ENCODE results near the gene BAIAP3.

Gene BAIAP3

DNA sequence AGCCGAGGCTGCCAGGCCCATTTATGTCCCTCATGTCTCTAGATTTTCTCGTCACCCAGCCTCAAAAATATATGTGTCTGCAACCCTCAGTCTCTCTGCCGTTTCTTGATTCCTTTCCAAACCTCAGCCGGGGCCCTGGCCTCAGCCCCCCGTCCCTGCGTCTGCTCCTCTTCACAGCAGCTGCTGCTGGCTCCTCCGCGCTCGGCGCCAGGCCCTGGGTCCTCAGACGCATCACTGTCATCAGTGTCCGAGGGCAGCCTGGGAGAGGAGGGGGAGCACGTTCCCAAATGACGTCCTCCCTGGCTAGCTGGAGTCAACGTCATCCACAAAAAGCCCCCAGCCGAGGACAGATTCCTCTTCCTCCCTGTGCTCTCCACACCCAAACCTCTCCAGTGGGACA lies 15.9 kb downstream of the BAIAP3 start:
- TF ChIP-seq, protein P1, sequence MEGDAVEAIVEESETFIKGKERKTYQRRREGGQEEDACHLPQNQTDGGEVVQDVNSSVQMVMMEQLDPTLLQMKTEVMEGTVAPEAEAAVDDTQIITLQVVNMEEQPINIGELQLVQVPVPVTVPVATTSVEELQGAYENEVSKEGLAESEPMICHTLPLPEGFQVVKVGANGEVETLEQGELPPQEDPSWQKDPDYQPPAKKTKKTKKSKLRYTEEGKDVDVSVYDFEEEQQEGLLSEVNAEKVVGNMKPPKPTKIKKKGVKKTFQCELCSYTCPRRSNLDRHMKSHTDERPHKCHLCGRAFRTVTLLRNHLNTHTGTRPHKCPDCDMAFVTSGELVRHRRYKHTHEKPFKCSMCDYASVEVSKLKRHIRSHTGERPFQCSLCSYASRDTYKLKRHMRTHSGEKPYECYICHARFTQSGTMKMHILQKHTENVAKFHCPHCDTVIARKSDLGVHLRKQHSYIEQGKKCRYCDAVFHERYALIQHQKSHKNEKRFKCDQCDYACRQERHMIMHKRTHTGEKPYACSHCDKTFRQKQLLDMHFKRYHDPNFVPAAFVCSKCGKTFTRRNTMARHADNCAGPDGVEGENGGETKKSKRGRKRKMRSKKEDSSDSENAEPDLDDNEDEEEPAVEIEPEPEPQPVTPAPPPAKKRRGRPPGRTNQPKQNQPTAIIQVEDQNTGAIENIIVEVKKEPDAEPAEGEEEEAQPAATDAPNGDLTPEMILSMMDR (IDR thresholded peaks at IDR 0.05) = no peak

DNA sequence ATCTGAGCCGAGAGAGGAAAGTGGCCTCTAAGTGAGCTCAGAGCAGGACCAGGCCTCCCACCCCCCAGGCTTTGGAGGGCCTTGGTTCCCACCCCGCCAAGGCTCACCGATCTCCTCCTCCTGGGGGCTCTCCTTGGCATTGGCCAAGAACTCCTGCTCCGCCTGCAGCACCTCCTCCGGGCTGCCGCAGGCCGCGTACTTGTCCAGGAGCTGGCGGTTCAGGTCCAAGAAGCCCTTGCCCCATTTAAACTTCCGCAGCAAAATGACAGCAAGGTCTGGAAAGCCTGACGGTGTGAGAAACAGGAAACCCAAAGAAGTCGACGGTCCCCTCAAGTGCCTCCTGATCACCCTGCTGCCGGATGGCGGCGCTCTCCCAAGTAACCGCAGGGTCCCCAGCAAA lies 16.5 kb downstream of the BAIAP3 start:
- Histone ChIP-seq H3K4me3 (no peak overlapping the region), H3K27ac (no peak overlapping the region)
- TF ChIP-seq, protein P1 (IDR thresholded peaks at IDR 0.05) = no peak
- DNase-seq (ENCODE audit: low spot score) = no peak

More for the DNA sequence above, 15.9 kb downstream of the BAIAP3 start:
- no peak for DNase-seq (ENCODE audit: low spot score)
- H3K4me3 ChIP-seq = no peak overlapping the region
- H3K27ac ChIP-seq = no peak overlapping the region

DNA sequence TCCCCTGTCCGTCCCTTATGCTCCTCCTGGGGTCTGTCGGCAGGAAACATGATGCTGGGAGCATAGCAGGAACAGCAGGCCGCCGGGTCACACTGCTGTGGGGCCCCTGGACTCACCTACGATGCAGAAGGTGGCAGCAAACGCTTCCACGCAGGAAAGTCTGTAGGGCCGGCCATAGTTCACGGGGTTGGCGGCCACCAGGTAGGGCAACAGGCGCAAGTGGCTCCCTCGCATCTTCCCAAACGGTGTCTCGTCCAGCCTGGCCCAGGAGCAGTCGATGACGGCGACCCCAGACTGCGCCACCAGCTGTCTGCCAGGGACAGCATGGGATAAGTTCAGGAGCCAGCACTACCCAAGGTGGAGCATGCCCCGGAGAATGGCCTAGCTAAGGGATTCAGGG lies 17.2 kb downstream of the BAIAP3 start:
- peak overlapping the region; percentile 99 for H3K4me3 ChIP-seq
- H3K27ac ChIP-seq = no peak overlapping the region
- TF ChIP-seq, protein P1 (IDR thresholded peaks at IDR 0.05) = no peak
- DNase-seq (ENCODE audit: low spot score) = no peak

DNA sequence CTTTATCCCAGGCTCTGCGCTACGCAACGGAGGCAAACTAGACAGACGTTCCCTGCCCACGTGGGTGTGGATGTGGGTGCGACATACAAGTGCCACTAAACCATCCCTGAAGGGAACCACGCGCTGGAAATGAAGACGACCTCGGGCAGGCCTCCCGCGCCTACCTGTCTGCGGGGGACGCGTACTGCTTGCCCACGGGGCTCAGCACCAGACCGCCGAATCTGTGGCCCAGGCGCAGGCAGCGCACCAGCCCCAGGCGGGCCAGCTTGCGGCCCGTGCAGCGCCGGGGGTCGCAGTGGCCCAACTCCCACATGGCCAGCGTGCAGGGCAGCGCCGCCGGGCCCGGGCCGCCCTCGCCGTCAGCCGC lies 17.8 kb downstream of the BAIAP3 start:
- TF ChIP-seq, protein P1 (IDR thresholded peaks at IDR 0.05) = no peak
- DNase-seq (ENCODE audit: low spot score) = no peak
- Histone ChIP-seq H3K27ac (peak overlapping the region; percentile 4 to 83), H3K4me3 (peak overlapping the region; percentile 99)

DNA sequence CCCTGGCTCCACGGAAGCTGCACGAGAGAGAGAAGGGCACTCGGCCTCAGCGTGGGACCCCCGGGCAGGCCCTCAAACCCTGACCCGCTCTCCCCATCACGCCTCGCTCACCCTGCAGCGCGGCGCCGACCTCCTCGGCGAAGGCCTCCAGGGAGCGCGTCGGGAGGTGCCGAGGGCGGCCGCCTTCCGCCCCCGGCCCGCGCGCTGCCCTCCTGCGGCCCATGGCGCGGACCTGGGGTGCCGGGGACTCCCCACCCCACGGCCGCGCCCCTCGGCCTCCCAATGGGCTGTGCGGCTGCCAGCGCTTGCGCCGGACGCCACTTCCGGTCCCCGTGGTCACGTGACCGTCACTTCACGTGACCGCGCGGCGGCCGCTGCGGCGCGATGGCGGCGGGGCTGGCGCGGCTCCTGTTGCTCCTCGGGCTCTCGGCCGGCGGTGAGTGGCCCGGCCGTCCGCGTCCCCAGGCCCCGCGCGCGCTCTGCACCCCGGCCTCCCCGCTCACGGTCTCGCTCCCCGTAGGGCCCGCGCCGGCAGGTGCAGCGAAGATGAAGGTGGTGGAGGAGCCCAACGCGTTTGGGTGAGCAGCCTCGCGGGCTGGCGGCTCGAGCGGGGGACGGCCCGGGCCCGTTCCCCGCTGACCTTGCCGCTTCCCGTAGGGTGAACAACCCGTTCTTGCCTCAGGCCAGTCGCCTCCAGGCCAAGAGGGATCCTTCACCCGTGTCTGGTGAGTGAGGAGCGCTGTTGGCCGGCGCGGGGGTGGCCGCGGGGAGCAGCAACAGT lies 18.3 kb downstream of the BAIAP3 start, which contains the start of the genes GNPTG and TSR3:
TSS of gene GNPTG (plus strand) at position 350 of the 781 bp plus-strand sequence. CDS start at position 385, 35 bp downstream.
TSS of gene TSR3 (minus strand) at position 297 of the 781 bp plus-strand sequence. CDS start at position 223, 74 bp downstream.
- TF ChIP-seq, protein P1 (IDR thresholded peaks at IDR 0.05) = no peak
- H3K4me3 ChIP-seq = peak within 1 kb of the TSS; percentile 99
- peak within 1 kb of the TSS; percentile 4 to 83 for H3K27ac ChIP-seq
- peak; percentile 83 for DNase-seq (ENCODE audit: low spot score)

DNA sequence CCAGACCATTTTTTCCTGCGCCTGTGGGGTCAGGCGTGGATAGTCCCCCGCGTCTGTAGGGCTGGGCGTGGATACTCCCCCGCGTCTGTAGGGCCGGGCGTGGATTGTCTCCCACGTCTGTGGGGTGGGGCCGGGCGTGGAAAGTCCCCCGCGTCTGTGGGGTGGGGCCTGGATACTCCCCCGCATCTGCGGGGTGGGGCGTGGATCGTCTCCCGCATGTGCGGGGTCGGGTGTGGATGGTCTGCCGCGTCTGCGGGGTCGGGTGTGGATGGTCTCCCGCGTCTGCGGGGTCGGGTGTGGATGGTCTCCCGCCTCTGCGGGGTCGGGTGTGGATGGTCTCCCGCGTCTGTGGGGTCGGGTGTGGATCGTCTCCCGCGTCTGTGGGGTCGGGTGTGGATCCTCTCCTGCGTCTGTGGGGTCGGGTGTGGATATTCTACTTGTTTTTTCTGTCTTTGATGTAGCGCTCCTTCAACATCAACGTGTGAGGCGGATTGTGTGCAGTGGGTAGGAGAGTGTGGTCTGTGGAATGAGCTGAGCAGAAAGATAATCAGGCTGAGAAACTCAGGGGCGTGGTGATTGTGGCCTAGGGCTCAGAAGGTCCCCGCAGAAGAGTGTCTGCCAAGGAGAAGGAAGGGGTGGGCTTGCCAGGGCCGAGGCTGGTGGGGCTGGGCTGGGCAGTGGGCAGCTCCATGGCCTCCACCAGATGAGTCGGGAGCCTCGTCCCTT lies 21.5 kb downstream of the BAIAP3 start:
- TF ChIP-seq, protein P1 (IDR thresholded peaks at IDR 0.05) = no peak

More for the DNA sequence above, 21.5 kb downstream of the BAIAP3 start:
- no peak overlapping the region for H3K4me3 ChIP-seq
- no peak overlapping the region for H3K27ac ChIP-seq
- DNase-seq (ENCODE audit: low spot score) = no peak
